AG09309 (cell line): ENCODE results near the gene TCP11.
"Not testable (repeated sequence)": the region's sequence is repeated elsewhere in the genome, so short reads cannot be mapped to it uniquely, and the experiment has no call there.

Experiments used
- DNase-seq: peaks from one replicate; pipeline ENCODE4 v3.0.0-alpha.2; 2010; ENCODE audit warnings: low read depth
- H3K4me3 ChIP-seq: 2 replicates; pipeline ENCODE4 v1.5.1; 2011; ENCODE audit warnings: mild to moderate bottlenecking, low read depth, low read length, moderate library complexity; ENCODE audit not compliant: control insufficient read depth
- TF ChIP-seq, protein P1 (sequence below): IDR thresholded peaks from 2 replicates; pipeline ENCODE4 v1.5.1; 2011; ENCODE audit warnings: mild to moderate bottlenecking, low read depth, low read length, inconsistent platforms; ENCODE audit not compliant: insufficient read depth, control insufficient read depth; ENCODE audit errors: missing control alignments

TCP11 gene

DNA sequence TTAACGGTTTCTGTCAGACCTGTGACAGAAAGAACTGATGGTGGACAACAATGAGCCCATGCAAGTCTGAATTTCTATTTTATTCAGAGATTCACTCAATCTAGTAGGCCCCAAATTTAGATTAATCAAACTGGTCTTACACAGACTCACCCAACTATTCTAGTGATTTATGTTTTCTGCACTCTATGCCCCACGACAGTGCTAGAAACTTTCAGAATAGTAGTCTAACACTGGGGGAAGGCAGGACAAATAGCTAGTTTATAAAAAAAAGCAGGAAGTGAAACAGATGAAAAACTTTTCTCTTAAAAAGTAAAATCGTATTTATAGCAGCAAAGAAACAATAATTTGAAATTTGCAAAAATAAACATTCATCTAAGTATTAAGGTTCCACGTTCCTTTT is 5.0 kb downstream of the TCP11 start:
- TF ChIP-seq, protein P1, sequence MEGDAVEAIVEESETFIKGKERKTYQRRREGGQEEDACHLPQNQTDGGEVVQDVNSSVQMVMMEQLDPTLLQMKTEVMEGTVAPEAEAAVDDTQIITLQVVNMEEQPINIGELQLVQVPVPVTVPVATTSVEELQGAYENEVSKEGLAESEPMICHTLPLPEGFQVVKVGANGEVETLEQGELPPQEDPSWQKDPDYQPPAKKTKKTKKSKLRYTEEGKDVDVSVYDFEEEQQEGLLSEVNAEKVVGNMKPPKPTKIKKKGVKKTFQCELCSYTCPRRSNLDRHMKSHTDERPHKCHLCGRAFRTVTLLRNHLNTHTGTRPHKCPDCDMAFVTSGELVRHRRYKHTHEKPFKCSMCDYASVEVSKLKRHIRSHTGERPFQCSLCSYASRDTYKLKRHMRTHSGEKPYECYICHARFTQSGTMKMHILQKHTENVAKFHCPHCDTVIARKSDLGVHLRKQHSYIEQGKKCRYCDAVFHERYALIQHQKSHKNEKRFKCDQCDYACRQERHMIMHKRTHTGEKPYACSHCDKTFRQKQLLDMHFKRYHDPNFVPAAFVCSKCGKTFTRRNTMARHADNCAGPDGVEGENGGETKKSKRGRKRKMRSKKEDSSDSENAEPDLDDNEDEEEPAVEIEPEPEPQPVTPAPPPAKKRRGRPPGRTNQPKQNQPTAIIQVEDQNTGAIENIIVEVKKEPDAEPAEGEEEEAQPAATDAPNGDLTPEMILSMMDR = no peak
- no peak for DNase-seq

DNA sequence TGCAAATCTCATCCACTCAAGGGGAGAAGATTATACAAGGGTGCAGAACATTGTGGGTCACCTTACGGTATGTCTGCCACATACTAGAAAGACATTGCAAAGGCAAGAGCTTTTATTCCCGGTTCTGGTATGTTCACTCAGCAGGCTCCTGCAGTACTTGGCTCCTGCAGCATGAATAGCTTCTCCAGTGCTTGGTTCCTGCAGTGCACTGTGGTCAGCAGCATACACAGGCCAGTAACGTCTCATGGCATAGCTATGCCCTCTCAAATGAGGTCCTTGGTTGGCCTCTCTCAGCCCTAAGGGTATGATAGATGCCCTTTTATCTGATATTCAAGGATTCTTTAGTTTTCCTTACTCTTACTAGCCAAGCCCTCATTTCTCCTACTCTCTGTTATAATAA is 12.6 kb downstream of the TCP11 start:
- DNase-seq = no peak
- H3K4me3 ChIP-seq = no peak overlapping the region
- TF ChIP-seq, protein P1 = no peak

More for the DNA sequence above, 5.0 kb downstream of the TCP11 start:
- H3K4me3 ChIP-seq = no peak overlapping the region

DNA sequence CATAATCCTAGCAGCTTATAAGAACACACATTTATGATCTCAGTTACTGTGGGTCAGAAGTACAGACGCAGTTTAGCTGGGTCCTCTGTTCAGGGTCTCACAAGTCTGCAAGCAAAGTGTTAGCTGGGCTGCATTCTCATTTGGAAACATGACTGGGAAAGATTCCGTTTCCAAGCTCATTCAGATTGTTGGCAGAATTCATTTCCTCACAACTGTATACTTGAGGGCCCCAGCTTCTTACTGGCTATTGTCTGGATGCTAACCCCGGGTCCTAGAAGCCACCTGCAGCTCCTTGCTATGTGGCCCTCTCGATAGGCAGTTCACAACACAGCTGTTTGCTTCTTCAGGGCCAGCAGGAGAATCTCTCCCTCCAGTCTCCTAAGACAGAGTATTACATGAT is 13.1 kb downstream of the TCP11 start:
- TF ChIP-seq, protein P1 = no peak
- DNase-seq = no peak
- no peak overlapping the region for H3K4me3 ChIP-seq

DNA sequence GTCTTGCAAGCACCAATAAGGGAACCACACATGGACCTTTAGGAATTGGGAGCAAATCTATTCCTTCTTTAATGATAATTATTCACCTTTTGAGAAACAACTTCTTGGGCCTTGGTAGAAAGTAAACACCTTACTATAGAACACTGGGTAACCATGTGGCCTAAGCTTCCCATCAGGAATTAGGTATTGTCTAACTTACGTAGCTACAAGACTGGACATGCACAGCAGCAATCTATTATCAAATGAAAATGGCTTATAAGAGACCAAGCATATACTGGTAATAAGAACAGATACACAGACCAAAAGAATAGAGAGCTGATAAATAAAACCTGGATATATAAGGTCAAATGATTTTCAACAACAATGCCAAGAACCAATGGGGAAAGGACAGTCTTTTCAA is 16.8 kb downstream of the TCP11 start:
- H3K4me3 ChIP-seq = no peak overlapping the region
- no peak for DNase-seq
- TF ChIP-seq, protein P1 = no peak

DNA sequence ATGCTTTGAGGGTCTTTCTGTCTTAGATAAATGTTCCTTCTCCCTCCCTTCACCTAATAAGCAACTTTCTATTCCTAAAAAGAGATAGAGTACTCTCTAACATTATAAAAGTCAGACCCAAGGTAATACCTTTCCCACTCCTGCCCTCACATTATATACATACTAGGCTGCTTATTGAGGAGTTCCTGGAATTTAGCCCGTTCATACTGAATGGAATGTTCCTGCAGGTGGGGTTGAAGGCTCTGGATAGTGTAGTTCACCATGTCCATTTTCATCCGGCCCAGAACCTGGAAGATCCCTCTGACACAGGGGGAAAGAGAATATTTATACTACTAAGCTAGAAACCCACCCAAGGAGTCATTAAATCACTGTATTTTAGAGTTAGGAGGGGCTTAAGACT is 20.4 kb downstream of the TCP11 start:
- H3K4me3 ChIP-seq = no peak overlapping the region
- no peak for DNase-seq
- TF ChIP-seq, protein P1 = no peak

DNA sequence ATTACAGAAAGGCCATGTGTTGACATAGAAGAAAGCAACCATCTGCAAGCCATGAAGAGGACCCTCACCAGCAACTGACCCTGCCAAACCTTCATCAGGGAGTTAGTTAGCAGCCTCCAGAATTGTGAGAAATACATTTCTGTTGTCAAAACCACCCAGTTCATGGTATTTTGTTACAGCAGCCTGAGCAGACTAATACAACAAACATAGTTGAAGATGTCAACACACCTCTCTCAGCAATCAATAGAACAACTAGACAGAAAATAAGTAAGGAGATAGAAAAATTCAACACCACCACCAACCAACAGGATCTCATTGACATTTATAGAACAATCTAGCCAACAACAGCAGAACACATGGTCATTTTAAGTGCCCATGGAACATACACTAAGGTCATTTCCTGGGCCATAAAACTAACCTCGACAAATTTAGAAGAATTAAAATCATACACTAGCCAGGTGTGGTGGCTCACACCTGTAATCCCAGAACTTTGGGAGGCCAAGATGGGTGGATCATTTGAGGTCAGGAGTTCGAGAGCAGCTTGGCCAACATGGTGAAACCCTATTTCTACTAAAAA is 32.7 kb downstream of the TCP11 start:
- DNase-seq = no peak
- no peak overlapping the region for H3K4me3 ChIP-seq
- TF ChIP-seq, protein P1 = no peak

DNA sequence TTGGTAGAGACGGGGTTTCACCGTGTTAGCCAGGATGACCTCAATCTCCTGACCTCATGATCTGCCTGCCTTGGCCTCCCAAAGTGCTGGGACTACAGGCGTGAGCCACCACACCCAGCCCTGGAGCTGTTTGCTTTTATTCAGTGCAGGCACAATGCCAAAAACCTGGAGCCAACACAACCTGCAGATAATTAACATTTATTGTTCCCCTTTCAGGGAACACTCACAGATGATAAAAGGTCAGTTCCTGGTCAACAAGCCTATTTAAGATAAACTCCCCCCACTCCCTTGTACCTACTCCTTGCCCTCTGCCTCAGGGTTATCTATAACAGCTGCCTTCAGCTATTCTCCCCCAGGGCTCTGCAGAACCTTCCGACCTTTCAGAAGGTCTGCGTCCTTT is 33.4 kb downstream of the TCP11 start:
- DNase-seq, H3K4me3 ChIP-seq: not testable (repeated sequence)

DNA sequence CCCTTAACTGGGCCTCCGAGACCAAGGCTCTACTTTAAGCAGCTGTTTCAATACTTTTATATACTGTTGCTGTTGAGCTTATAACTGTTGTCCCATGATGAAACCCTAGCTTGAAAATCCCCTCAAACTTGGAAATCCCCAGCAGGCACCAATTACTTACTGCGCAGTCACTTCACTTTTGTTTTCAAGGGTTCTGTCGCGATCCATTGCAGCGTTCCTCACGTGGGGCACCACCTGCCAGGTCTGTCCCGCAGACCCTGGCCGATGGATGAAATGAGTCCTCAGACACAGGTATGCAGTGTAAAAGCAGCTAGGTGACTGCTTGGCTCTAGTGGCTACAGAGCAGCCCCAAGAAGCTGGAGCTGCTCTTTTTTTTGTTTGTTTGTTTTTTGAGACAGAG is 33.9 kb downstream of the TCP11 start:
- H3K4me3 ChIP-seq, DNase-seq: not testable (repeated sequence)

DNA sequence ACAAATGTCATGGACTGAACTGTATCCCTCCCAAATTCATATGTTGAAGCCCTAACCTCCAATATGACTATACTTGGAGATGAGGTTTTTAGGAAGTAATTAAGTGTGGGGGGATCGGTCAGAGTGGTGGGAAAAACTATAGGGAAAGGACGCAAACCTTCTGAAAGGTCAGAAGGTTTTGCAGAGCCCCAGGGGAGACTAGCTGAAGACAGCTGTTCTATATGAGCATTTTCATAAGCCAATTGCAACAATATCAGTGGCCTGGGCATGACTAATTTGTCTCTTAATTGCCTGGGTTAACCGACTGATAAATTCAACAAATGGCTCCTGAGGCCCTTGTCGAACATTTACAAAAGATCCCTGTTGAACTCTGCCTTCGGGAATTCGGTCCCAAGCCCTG is 35.1 kb downstream of the TCP11 start:
- not testable (repeated sequence) for H3K4me3 ChIP-seq, DNase-seq
